Measurements from ENCODE around the gene PPP2R5A.

Gene PPP2R5A

DNA sequence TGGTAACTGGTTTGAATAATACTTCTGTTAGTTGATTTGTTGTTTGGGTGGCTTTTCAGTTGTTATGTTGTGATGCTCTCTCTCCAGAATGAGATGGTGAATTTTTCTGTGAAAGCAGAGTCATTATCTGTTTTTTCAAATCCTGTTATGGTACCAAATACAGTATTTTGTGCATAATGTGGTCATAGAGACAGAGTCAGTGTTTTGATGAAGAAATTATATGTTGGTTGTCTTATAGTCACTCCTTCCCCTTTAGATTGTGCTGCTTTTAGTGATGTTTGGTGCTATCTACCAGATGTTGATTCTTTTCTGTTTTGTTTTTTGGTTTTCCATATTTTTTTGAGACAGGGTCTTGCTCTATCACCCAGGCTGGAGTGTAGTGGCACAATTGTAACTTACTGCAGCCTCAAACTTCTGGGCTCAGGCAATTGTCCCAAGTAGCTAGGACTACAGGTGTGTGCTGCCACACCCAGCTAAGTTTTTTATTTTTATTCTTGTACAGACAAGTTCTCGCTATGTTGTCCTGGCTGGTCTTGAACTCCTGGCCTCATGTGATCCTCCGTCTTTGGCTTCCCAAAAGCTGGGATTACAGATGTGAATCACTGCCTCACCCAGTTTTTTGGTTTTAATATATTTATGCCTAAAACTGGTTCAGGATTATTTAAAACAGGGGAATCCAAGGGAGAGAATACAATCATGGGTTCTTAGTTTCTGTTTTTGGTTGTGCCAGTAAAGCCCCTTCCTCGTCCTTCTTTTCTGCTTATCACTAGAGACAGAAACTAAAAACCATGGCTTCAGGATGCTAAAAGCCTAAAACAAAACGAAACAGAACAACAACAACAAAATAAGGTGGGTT lies 7.3 kb downstream of the PPP2R5A start:
- TF ChIP-seq CEBPB (IDR thresholded peaks at IDR 0.05): no peak
- no peak for TF ChIP-seq EP300 (IDR thresholded peaks at IDR 0.05; ENCODE audit: borderline replicate concordance)
- no peak for TF ChIP-seq TCF12 (IDR thresholded peaks at IDR 0.05; ENCODE audit: low read depth)
- TF ChIP-seq NFIC (IDR thresholded peaks at IDR 0.05): no peak
- no peak for TF ChIP-seq FOXM1 (IDR thresholded peaks at IDR 0.05; ENCODE audit: borderline replicate concordance, low read depth)
- no peak for TF ChIP-seq MAX (IDR thresholded peaks at IDR 0.05)
- TF ChIP-seq TAF1 (IDR thresholded peaks at IDR 0.05; ENCODE audit: low read depth): no peak
- no peak for TF ChIP-seq ZBTB7A (IDR thresholded peaks at IDR 0.05; ENCODE audit: low read depth)
- TF ChIP-seq EGR1 (IDR thresholded peaks at IDR 0.05): no peak
- no peak for TF ChIP-seq CREB1 (IDR thresholded peaks at IDR 0.05; ENCODE audit: low read depth)
- no peak for TF ChIP-seq YY1 (IDR thresholded peaks at IDR 0.05; ENCODE audit: low read depth)
- no peak for TF ChIP-seq RAD21 (IDR thresholded peaks at IDR 0.05; ENCODE audit: low read depth)
- no peak for TF ChIP-seq TEAD4 (IDR thresholded peaks at IDR 0.05)

GRCh38 chr1:212293579-212293978 lies 8.4 kb downstream of the PPP2R5A start:
- TF ChIP-seq NFIC (IDR thresholded peaks at IDR 0.05) (no peak), ZBTB7A (IDR thresholded peaks at IDR 0.05; ENCODE audit: low read depth) (no peak), CREB1 (IDR thresholded peaks at IDR 0.05; ENCODE audit: low read depth) (no peak), REST (IDR thresholded peaks at IDR 0.05; ENCODE audit: low read depth) (no peak), TEAD4 (IDR thresholded peaks at IDR 0.05) (no peak)

GRCh38 chr1:212294983-212295382 lies 9.8 kb downstream of the PPP2R5A start:
- TF ChIP-seq TCF12 (IDR thresholded peaks at IDR 0.05; ENCODE audit: low read depth): no peak
- no peak for TF ChIP-seq EGR1 (IDR thresholded peaks at IDR 0.05)
- TF ChIP-seq TEAD4 (IDR thresholded peaks at IDR 0.05): no peak
- TF ChIP-seq ZBTB7A (IDR thresholded peaks at IDR 0.05; ENCODE audit: low read depth): no peak
- TF ChIP-seq TAF1 (IDR thresholded peaks at IDR 0.05; ENCODE audit: low read depth): no peak
- no peak for TF ChIP-seq MAX (IDR thresholded peaks at IDR 0.05)
- no peak for TF ChIP-seq FOXM1 (IDR thresholded peaks at IDR 0.05; ENCODE audit: borderline replicate concordance, low read depth)
- TF ChIP-seq CEBPB (IDR thresholded peaks at IDR 0.05): no peak

- TF ChIP-seq ZBTB7A (IDR thresholded peaks at IDR 0.05; ENCODE audit: low read depth) (no peak), CEBPB (IDR thresholded peaks at IDR 0.05) (no peak), NFIC (IDR thresholded peaks at IDR 0.05) (no peak), MAX (IDR thresholded peaks at IDR 0.05) (no peak), TCF12 (IDR thresholded peaks at IDR 0.05; ENCODE audit: low read depth) (no peak), YY1 (IDR thresholded peaks at IDR 0.05; ENCODE audit: low read depth) (no peak), REST (IDR thresholded peaks at IDR 0.05; ENCODE audit: low read depth) (no peak), TEAD4 (IDR thresholded peaks at IDR 0.05) (no peak), CREB1 (IDR thresholded peaks at IDR 0.05; ENCODE audit: low read depth) (no peak), EGR1 (IDR thresholded peaks at IDR 0.05) (no peak), FOXM1 (IDR thresholded peaks at IDR 0.05; ENCODE audit: borderline replicate concordance, low read depth) (no peak)
Observed at GRCh38 chr1:212295579-212295978, 10.4 kb downstream of the PPP2R5A start.

GRCh38 chr1:212297338-212297737 lies 12.1 kb downstream of the PPP2R5A start:
- TF ChIP-seq TCF12 (IDR thresholded peaks at IDR 0.05; ENCODE audit: low read depth): no peak
- no peak for TF ChIP-seq YY1 (IDR thresholded peaks at IDR 0.05; ENCODE audit: low read depth)
- no peak for TF ChIP-seq ZBTB7A (IDR thresholded peaks at IDR 0.05; ENCODE audit: low read depth)
- no peak for TF ChIP-seq CREB1 (IDR thresholded peaks at IDR 0.05; ENCODE audit: low read depth)
- TF ChIP-seq TEAD4 (IDR thresholded peaks at IDR 0.05): no peak
- TF ChIP-seq MAX (IDR thresholded peaks at IDR 0.05): no peak
- TF ChIP-seq NFIC (IDR thresholded peaks at IDR 0.05): no peak

DNA sequence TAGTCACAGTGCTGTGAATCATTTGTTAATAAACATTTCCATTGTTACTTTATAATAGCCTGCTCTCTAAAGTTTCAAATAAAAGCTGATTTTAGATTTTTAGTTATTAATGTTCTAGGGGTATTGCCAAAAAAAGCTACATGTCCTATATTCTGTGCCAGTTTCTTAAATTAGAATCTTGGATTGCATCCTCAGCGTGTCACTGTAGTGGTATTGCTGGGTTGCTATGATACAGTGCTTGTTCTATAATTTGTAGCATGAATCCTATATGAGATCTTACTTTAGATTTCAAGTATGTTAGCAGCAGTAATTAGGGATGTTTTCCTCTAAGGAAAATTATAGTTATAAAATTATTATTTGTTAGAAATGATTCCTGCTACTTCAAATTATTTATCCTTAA lies 16.4 kb downstream of the PPP2R5A start:
- TF ChIP-seq RAD21 (IDR thresholded peaks at IDR 0.05; ENCODE audit: low read depth) (no peak), MAX (IDR thresholded peaks at IDR 0.05) (no peak), EP300 (IDR thresholded peaks at IDR 0.05; ENCODE audit: borderline replicate concordance) (no peak)
